KG1 (cell line): ENCODE measurements around the gene KRT13.

ENCODE experiments used
- DNase-seq: peaks from one replicate; lab custom pipeline; 2025; lab: John Stamatoyannopoulos, UW

KRT13 gene

GRCh38 chr17:41466988-41467387 lies 38.4 kb downstream of the KRT13 start, which contains the start of gene KRT32:
Gene KRT32, minus strand, starts transcription at chr17:41467386. Its CDS starts 61 bp downstream, at chr17:41467325.
- no peak for DNase-seq

DNA sequence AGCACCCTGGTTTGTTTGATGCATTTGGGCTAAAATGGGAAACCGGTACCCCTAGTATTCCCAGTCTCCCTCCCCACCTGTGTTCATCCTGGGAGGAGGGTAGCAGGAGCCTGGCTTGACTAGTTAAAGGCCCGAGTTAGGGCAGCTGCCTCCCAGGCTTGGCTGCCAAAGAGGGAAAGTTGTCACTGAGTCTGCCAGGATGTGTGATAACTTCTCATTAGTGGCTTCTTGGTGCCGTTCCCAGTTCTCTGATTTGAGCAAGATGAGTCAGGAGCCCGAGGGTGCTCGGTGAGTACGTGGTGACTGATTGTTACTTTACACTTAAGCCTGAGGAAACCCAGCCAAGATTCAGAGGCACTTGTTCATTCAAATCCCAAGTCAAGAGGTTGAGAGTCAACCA lies 40.7 kb downstream of the KRT13 start:
- DNase-seq = no peak

DNA sequence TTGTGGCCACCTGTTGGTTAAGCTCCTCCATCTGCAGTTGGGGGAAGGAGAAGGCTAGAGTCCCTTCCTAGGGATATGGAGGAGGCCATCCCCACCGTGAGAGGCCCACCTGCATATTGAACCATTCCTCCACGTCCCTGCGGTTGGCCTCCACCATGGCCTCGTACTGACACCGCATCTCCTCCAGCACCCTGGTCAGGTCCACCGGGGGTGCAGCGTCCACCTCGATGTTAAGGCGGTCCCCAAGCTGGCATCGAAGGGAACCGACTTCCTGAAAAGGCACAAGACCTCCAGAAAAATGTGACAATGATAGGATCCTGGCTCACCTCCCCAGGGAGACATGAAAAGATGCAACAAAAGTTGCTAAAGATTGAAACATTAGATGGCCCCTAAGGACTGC lies 41.2 kb downstream of the KRT13 start:
- no peak for DNase-seq

DNA sequence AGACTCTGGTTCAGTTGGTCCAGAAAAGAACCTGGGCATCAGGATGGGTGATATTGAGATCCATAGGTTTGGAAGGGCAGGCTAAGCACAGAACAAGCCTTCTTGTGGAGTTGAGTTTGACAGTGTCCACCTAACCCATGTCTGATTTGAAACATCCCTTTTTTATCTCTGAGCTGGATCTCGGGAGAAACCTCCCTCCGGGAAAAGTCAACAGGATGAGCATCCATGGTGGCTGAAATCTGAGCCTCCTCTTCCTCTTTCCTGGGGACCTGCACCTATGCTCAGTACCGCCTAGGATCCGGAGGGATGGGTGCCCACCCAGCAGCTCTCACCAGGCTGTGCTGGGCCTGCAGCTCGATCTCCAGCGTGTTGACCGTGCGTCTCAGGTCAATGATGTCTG lies 41.7 kb downstream of the KRT13 start:
- DNase-seq = no peak

- DNase-seq = no peak
These were observed 42.7 kb downstream of the KRT13 start for GRCh38 chr17:41462705-41463104.

DNA sequence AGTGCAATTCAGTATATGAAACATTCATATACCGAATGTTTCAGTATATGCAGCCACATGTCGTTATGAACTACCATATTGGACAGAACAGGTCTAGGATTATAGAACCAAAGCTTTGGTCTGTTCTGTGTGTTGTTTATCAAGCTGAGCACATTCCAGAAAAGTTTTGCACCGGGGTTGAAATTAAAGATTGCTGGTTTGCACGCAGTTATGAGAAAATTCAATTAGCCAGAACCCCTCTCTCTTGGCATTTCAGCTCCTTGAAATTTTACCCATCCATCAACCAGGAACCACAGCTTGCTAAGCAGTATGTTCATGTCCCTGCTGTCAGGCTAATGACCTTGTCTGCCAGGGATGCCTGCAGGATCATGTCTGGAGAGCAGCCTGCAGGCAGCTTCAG lies 47.7 kb downstream of the KRT13 start:
- DNase-seq = no peak

GRCh38 chr17:41456204-41456603 lies 49.2 kb downstream of the KRT13 start:
- DNase-seq = no peak

GRCh38 chr17:41455236-41455635 lies 50.2 kb downstream of the KRT13 start:
- no peak for DNase-seq

DNA sequence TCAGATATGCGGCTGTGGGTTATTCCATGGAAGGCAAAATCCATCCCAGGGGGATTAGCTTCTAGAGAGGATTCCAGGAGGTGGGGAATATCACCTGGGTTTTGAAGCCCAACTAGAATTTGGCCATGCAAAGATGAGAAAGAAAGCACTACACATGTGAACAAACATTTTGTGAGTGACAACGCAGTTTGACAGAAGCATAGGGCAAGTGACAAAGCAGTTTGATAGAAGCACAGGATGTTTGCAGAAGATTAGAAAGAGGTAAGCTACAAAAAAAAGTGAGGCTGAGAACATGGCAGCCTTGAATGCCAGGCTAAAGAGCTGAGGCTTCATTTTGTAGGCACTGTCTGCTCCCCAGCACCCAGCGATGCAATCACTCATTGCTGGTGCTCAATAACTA lies 52.3 kb downstream of the KRT13 start:
- DNase-seq = no peak

GRCh38 chr17:41452281-41452680 lies 53.1 kb downstream of the KRT13 start:
- DNase-seq = no peak

DNA sequence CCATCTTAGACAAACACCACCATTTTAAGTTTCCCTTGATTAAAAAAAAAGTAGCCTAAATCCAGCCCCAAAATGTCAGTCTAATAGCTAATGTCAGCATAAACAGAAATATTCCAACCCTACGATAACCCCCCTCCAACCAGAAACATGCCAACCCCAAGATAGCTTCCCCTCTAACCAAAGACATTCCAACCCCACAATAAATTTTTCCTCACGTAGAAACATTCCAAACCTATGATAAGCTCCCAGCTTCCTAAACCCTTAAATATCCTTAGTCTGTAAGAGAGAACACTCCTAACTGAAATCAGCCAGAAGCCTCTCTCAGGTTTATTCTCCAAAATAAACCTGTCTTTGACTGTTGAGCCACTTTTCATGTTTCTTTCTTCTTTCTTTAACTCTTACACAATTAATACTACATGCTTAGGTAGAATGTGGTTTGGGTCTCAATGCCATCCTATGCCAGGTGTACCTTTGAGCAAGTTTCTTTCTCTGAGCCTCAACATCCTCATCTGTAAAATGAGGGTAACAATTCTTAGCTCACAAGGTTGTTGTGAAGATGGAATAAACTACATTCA lies 54.2 kb downstream of the KRT13 start:
- DNase-seq = no peak
